ENCODE results near the gene BPIFA2.
"Not testable (repeated sequence)": the region's sequence is repeated elsewhere in the genome, so short reads cannot be mapped to it uniquely, and the experiment has no call there.

BPIFA2 gene, protein sequence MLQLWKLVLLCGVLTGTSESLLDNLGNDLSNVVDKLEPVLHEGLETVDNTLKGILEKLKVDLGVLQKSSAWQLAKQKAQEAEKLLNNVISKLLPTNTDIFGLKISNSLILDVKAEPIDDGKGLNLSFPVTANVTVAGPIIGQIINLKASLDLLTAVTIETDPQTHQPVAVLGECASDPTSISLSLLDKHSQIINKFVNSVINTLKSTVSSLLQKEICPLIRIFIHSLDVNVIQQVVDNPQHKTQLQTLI

DNA sequence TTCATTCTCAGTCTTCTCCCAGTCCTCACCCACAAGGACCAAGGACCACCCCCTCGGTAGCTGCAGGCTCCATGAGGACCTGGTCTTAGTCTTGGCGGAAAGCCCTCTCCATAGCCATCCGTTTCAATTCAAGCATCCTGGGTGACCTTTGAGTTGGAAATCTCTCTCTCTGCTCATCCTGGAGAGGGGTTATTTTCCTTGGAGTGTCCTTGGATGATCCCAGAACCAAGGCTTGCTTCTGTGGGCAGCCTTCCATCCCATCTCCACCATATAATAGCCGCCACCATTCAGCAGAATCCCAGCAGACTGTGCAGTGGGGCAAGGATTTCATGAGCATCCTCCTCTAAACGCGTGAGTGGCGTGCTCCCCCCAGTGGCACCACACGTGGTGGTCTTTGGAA, at the start of gene BPIFA2:
BPIFA2 (plus strand) TSS at position 301 of the 400 bp plus-strand sequence. CDS start 987 bp downstream, outside the sequence.
- DNase-seq = no peak

DNA sequence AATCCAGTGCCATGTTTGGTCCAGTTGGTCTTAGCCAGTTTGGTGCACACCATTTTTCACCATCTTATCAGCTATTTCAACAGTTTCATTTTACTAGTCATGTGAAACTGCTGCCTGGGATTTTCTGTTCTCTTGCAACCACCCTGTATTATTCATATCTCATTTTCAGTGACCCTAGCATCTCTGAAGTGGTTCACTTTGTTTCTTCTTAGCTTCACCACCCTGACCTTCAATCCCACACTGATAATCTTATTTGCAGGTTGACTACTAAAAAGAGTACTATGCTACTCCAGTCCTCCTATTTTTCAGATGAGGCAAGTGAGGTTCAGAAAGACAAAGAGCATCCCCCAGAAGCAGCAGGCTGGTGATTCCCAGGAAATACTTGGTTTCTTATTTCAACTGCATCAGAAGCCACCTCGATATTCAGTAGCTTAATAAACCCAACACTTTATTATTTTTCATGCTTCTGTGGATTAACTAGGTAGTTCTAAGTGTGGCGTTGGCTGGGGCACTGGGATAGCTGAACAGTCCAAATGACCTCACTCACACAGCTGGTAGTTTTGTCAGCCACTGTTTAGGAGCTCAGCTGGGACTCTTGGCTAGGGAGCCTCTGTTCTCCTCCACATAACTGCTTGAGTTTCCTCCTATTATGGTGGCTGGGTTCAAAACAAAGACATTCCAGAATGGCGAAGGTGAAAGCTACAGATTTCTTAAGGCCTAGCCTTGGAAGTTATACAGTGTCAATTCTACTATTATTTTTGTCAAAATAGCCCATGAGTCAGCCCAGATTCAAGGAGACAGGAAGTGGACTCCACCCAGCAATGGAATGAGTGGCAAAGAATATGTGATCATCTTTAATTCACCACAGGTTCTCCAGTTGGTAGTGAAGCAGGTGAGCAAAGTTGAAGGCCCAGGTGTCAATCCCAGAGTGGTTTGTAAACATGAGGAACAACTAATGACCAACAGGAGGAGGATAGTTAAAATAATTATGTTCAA, 47.9 kb upstream of the BPIFA2 start:
- no peak for DNase-seq

DNA sequence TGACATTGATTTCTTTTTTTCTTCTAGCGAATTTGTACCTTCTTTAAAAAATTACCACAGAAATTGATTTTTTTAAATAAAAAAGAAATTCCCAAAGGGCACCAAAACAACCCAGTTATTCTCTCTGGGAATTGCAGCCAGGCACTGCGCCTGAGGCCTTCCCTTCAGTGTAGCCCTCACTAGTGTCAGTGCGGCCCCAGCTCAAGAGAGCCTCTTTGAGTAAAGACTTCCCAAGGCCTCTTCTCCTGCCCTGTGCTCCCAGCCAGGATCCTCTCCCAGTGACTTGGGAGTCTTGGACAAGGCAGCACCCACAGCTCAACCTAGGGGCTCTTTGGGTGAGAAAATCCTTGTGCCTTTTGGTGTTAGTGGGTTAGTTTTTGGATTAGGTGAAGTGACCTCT, 47.0 kb upstream of the BPIFA2 start:
- DNase-seq = no peak

DNA sequence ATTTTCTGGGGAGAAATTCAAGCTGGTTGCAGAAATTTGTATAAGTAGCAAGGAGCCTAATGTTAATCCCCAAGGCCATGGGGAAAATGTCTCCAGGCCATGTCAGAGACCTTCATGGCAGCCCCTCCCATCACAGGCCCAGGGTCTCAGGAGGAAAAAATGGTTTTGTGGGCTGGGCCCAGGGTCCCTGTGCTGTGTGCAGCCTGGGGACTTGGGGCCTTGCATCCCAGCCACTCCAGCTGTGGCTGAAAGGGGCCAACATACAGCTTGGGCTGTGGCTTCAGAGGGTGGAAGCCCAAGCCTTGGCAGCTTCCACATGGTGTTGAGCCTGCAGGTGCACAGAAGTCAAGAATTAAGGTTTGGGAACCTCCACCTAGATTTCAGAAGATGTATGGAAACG, 45.7 kb upstream of the BPIFA2 start:
- not testable (repeated sequence) for DNase-seq

DNA sequence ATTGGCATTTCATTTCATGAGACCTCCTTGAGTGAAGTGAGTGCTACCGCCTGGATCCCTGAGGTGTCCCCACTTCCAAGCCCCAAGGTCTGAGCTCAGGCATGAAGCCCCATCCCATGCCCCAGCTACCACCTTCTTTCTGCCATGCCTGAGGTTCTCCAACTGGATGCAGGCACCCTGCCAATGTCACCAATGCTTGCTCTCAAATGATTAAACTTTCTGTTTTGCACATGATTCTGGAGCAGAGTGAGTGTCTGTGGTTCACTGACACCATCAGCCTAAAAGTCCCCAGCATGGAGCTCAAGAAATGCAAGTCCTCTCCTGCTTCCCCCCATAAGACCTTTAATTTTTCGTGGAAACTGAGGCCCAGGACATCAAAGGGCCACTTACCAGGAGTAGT, 43.7 kb upstream of the BPIFA2 start:
- DNase-seq = no peak

DNA sequence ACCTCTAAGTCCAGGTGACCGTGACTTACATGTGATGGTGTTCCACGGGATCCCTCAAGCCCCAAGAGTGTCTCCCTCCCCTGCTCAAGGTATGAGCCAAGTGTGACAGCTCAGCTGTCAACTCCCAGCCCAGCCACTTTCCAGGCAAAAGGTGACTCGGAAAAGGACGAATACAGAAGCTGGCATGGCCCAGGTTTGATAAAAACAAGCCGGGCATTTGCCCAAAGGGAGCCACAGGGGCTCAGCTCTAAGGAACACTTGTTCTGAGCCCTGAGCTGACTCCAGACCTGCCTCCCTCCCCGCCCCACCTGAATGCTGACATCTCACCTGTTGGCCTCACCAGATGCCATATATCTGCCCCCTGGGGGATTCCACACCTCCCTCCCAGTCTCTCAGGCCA, 43.0 kb upstream of the BPIFA2 start:
- no peak for DNase-seq

DNA sequence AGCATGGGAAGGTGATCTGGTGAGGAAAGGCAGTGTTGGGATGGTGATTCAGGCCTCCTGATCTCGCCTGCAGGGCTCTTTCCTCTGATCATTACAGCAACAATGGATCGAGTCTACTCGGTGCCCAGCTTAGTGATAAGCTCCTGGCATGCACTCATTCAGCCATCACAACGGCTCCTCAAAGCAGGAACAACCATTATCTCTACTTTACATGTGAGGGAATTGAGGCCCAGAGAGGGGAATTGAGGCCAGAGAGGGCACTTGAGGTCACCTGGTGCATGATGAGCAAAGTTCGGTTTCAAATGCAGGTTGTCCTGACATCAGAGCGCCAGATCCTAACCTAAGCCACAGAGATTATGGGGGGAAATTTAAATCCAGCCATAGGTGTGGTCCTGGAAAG, 42.0 kb upstream of the BPIFA2 start:
- DNase-seq = no peak

DNA sequence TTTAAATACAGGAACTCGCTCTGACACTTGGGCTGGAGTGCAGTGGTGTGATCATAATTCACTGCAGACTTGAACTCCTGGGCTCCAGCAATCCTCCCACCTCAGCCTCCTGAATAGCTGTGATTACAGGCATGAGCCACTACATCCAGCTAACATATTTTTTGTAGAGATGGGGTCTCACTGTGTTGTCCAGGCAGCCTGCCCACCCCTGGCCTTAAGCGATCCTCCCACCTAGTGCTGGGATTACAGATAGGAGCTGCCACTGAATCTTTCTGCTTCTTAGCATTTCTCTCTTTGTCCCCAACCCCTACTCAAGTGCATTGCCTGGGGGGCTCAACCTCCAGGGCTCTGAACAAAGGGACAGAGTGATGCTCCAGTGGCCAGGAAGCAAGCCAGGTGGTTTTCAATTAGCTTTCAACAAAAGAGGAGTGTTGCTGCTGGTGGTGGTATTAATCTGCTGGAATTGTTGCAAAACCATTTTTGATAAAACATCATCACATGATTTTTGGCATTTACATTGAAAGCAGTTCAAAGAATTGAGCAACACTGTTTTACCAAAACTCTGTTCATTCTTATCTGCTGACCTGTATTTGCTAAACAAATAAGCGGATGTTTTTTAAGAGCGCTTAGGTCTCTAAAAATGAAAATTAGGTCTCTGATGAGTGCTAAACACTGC, 40.4 kb upstream of the BPIFA2 start:
- no peak for DNase-seq

DNA sequence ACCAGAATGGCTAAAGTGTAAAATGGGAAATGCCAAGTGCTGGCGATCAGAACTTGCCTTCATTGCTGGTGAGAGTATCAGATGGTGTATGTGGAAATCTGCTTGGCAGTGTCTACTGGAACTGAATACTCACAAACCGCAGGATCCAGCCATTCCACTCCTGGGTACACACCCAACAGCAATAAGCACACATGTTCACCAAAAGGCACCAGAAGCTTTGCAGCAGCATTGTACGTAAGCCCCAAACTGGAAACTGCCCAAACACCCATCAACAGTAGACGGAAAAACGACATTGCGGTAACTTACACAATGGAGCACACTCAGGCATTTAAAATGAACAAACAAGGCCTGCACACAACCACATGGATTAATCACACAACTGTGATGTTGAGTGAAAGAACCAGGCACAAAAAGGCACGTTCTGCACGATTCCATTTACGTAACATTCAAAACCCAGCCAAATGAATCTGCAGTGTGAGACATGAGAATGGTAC, 37.3 kb upstream of the BPIFA2 start:
- no peak for DNase-seq

DNA sequence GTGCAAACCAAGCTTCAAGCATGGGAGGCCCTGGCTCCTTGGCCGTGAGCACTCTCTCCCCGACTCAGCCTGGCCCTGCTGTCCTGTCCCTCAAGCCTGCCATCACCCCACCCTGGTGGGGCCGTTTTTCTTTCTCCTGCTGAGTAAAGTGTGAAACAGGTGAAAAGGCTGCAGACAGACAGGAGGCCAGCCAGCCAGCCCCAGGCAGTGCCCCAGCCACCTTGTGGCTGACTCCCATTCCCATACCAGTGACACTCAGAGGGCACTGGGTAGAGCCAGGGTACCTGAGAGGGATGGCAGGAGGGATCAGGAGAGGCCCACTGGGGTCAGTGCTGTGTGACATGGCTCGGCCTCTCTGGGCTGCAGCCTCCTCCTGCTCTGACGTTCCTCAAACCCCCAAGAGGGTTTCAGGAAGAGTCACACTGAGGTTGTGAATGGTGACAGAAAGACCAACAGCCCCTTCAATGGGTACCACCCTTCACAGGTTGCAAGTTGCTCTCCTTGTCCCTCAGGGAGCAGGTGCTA, 35.9 kb upstream of the BPIFA2 start:
- no peak for DNase-seq

DNA sequence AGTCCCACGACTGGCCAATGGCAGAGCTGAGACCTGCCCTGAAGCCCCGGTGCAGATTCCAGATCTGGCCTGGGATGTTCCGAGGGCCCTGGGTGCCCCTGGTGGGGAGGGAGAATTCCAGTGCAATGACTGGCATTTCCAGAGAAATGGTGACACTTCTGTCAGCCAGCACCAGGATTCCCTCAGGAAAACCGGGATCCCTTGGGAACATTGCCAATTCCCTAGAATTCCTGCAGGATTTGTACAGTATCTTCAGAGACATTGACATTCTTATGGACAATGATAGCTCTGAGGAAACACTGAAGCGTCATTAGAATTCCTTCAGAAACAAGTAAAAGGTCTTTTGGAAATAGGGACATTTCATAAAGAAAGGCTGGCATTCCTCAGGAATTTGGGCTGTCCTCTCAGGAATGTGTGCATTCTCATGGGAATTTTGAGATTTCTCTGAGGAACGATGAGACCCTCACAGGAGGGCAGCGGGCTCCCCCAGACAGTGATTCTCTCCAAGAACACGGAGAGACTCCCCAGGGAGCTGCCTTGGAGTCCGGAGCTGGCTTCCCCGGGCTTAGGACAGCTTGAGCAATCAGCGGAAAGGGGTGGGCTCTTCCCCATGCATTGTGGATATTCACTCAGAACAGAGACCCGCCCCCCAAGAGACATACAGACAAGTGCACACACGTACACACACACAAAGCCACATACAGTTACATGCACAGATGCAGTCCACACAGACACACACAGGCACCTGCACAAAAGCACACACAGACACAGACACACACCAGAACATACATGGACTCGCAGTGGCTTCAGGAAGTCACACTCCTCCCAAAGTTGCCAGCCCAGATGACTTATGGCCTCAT, 35.2 kb upstream of the BPIFA2 start:
- no peak for DNase-seq

DNA sequence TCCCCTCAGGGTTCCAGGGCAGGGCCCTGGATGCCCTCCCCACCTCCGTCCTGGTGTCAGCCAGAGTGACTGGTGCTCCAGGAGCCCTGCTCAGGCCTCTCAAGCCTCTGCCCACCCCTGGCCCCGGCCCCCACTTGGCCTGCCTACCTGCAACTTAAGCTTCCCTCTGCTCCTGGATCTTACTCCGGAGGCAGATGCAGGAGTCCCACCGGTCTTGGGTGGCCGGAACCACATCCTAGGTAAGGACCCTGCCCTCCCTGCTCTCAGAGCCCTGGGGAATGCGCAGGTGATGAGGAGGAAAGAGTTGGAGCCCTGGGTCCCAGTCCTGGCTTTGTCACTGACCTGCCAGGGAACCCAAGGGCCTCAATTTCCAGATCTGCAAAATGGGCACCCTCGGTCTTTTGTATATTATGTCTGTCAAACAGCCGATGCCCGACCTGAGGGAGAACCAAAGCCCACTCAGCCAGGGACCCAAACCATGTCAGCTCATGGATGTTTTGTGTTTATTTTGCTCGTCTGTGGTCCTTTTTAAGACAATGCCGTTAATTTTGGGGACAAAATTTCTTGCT, 34.5 kb upstream of the BPIFA2 start:
- DNase-seq = no peak

DNA sequence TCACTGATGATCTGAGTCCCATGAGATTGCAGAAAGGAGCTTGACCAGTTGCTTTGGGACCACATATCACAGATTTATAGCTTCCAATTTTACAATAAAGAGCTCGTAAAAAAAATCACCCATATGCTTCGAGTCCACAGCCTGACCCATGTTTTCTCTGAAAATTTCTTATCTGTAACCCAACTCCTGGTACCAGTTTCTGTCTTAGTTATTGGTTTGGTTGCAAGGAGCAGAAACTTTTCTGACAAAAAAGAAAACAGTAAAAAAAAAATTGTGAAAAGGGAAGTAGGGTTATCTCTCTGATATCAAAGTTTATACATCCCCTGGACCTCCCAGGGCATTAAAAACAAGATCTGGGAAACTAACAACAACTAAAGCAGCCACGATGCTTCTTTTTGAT, 30.8 kb upstream of the BPIFA2 start:
- DNase-seq = no peak

DNA sequence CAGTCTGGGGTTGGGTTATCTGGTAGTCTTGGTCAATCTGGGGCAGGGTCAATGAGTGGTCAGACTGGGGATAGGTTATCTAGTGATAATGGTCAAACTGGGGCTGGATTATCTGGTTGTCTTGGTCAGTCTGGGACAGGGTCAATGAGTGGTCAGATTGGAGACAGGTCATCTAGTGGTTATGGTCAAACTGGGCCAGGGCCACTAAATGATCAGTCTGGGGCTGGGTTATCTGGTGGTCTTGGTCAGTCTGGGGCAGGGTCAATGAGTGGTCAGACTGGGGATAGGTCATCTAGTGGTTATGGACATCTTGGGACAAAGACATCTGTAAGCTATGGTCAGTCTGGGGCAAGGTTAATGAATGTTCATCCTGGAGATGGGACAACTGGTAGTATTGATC, 28.5 kb upstream of the BPIFA2 start:
- DNase-seq = no peak

DNA sequence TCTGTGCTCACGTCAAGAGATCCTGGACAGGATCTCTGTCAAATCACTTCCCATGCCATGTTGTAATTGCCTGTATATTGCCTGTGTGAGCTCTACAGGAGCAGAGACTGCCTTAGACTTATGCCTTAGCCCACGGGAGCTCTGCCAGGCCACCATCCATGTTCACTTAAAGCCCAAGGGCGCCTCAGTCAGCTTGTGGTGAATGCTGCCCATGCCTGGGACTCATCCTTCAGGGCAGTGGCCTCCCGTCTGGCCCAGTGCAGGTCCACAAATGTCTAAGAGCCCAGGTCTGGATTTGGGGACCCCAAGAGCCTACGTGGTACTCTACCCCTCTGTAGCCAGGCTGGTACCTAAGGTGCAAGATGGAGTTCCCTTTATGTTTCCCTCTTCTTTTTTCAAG, 22.4 kb upstream of the BPIFA2 start:
- DNase-seq = no peak

DNA sequence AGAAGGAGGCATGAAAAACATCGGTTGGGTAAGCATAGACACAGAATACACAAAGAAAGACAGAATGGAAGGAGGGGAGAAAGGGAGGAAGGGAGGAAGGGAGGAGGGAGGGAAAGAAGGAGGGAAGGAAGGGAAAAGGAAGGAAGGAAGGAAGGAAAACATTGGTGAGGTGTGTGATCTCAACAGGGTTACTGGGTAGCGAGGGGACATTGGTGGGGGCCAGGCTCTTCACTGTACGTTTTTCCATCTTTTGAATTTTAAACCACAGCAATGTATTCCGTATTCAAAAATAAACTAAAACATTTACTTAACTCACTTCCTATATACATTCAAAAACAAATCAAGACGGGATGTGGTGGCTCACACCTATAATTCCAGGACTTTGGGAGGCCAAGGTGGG, 20.7 kb upstream of the BPIFA2 start:
- DNase-seq = no peak

DNA sequence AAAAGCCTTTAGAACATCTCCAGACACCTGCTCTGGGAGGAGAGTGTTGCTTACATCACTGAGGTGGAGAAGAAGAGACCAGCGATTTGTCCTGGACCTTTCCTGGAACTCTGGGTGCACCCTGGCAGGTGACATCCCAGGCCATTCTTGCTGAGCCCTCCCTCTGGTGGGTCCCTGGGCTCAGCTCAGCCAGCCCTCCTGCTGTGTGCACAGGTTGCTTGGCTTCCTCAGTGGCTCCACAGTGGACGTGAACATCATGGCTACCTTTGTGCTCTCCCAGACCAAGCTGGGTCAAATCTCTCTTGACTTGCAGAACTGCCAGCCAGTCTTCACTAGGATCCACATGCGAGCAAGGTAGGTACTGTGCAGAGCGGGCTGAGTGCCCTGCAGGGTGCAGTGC, 19.9 kb upstream of the BPIFA2 start:
- no peak for DNase-seq

DNA sequence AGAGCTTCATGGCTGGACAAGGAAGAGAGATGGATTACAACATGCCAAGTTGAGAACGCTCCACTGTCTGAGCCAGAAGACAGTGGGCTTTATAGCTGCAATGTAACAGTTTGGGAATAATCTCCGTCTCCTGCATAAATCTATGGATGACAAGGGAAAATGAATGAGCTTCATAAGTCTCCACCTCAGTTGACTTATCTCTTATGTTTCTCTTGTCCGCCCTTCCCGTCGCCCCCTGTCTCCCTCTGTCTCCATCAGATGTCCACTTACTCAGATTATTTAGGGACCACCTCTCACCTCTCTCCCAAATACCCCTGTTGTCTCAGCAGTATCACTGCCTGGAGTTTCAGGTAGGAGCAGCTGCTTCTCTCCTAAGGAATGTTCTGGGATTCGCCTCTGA, 13.7 kb upstream of the BPIFA2 start:
- DNase-seq = no peak

DNA sequence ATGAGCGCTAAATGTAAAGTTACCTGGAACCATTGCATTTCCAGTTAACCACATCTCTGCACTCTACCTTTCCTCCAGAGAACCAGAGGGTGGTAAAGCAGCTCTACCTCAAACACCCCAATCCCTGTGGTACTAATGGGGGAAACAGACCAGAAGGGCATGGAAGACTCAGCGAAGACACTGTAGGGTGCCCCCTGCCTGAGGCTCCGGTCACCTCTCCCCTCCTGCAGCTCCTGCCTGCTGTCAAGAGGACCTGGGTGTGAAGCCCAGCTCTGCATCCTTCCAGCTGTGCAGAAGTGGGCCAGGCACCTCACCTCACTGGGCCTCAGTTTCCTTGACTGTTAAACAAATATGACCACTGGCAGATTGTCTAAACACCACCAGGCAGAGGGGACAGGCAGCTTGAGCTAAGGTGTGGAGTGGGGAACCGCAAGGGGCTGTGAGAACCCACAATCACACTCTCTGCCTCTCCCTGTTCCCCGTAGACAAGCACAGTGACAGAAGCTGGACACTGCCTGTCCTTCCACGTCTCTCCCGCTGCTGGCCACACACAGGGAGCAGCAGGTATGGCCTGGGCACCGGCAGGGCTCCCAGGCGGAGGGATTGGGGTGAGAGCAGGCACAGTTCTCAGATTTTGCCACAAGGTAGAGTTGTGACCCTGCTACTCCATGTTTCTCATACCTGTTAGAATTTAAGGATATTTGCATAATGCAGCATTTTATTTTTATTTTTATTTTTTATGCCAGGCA, 9.1 kb upstream of the BPIFA2 start:
- DNase-seq = no peak

DNA sequence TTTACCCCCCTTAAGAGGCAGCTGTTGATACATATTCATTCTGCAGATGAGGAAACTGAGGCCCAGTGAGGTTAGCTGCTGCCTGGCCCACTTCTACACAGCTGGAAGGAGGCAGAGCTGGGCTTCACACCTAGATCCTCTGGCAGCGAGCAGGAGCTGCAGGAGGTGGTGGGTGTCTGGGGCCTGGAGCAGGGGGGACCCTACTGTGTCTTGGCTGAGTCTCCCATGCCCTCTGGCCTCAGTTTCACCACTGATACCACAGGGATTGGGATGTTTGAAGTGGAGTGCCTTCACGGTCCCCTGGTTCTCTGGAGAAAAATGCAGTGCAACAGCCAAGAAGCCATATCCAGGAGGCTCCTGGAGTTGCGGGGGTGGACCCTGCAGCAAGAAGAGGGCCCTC, 8.2 kb upstream of the BPIFA2 start:
- DNase-seq = no peak

DNA sequence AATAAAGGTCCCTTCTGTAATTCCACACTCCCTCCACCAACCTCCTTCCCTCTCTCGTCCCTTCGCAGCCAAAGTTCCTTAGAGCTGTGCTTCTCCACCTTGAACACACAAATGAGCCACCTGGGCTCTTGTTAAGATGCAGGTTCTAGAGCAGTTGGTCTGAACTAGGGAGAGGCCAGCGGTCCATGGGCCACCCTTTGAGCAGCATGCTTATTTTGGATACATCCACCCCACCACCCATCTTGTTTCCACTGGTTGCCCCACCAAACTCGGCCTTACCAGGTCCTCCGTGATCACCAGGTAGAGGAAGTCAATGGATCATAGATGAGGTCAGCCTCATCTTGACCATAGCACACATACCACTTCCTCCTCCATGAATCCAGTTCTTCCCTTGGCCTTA, 7.3 kb upstream of the BPIFA2 start:
- DNase-seq = no peak
